Spleen (tissue), 11 donors: ENCODE results near the gene DYSF. TPM values are rescaled to one million over a fixed set of nuclear protein-coding genes. Genes with fewer than 3 reads are reported as not detected.

Source experiments
- DNase-seq: peaks from one replicate; pipeline ENCODE4 v3.0.0-alpha.2; 2020
- H3K27ac ChIP-seq, 8 donors: fragments of 200-600 bp; sonication (generic) in 7 of 8; 1 replicate in 4 of 8; 2 replicates in 4 of 8; pipeline versions ENCODE4 v1.5.0 to v1.8.0; 2016 to 2021; ENCODE audit warnings: inconsistent platforms in 4 of 8, mild to moderate bottlenecking in 4 of 8, moderate library complexity in 1 of 8
- H3K27me3 ChIP-seq, 7 donors: fragments of 200-600 bp; sonication (generic) in 6 of 7; replicated peaks in 1 of 7; 1 replicate in 4 of 7; 2 replicates in 3 of 7; pipeline versions ENCODE4 v1.5.0 to v1.8.0; 2016 to 2021; ENCODE audit warnings: inconsistent platforms in 3 of 7, mild to moderate bottlenecking in 1 of 7
- H3K36me3 ChIP-seq, 6 donors: fragments of 200-600 bp; sonication (generic) in 5 of 6; 1 replicate in 4 of 6; 2 replicates in 2 of 6; pipeline versions ENCODE4 v1.5.0 to v1.8.0; 2016 to 2021; ENCODE audit warnings: inconsistent platforms in 2 of 6
- H3K4me1 ChIP-seq, 6 donors: fragments of 200-600 bp; sonication (generic) in 5 of 6; 1 replicate in 3 of 6; 2 replicates in 3 of 6; pipeline versions ENCODE4 v1.5.0 to v1.8.0; 2016 to 2021; ENCODE audit warnings: inconsistent platforms in 3 of 6
- H3K4me3 ChIP-seq, 8 donors: fragments of 200-600 bp; sonication (generic) in 7 of 8; 1 replicate in 4 of 8; 2 replicates in 4 of 8; pipeline versions ENCODE4 v1.5.0 to v1.8.0; 2016 to 2021; ENCODE audit warnings: inconsistent platforms in 4 of 8, mild to moderate bottlenecking in 4 of 8, moderate library complexity in 2 of 8
- H3K9me3 ChIP-seq, 8 donors: fragments of 200-600 bp; sonication (generic) in 7 of 8; 1 replicate in 4 of 8; 2 replicates in 4 of 8; pipeline versions ENCODE4 v1.5.0 to v1.8.0; 2016 to 2021; ENCODE audit warnings: inconsistent platforms in 4 of 8
- CTCF ChIP-seq, 11 experiments: fragments of 200-600 bp in 7 of 11; fragments of 450-650 bp in 4 of 11; sonication (generic) in 4 of 11; IDR thresholded peaks in 8 of 11; conservative IDR thresholded peaks in 3 of 11; 1 replicate in 7 of 11; 2 replicates in 4 of 11; pipeline versions ENCODE4 v1.4.0 to v1.8.0; 2016 to 2021; ENCODE audit warnings: antibody characterized with exemption in 11 of 11, inconsistent platforms in 4 of 11, mild to moderate bottlenecking in 1 of 11
- POLR2A ChIP-seq, 3 donors: fragments of 450-650 bp; IDR thresholded peaks; one replicate each; pipeline ENCODE4 v1.5.1; 2017; ENCODE audit warnings: antibody characterized with exemption in 3 of 3, mild to moderate bottlenecking in 1 of 3
- POLR2AphosphoS5 ChIP-seq, 3 donors: sonication (generic); formaldehyde crosslinking; IDR thresholded peaks; one replicate each; pipeline ENCODE4 v1.5.1; 2017; ENCODE audit warnings: antibody characterized with exemption in 3 of 3
- WGBS, 5 donors: extraction: QIAGEN DNeasy Blood & Tissue Kit in 3 of 5; methylation state at CpG; one replicate each; pipeline versions ENCODE4 v1.1.5 to v1.1.7; 2013 to 2018; 5-methylcytosine and 5-hydroxymethylcytosine counted together
- intact Hi-C: fragments of 100-400 bp; cut with DNase I; formaldehyde crosslinking; loops from one replicate; pipeline ENCODE4 v1.15.0; 2023; ENCODE audit warnings: low total_unique reads
- polyA plus RNA-seq, 3 donors: library from polyadenylated mRNA; stranded (reverse); fragments of 200-250 nt; gene quantifications; one replicate each; pipeline ENCODE4 v1.2.1, GENCODE V29; 2013
- total RNA-seq, 7 donors: library from RNA; depleted of rRNA in 3 of 7; stranded (reverse); fragments of >200 nt in 3 of 7; fragmentation: NEBNext Ultra II Directional in 4 of 7; extraction: Animal tissue kit (Norgen Biotek cat#: 25700) in 4 of 7; gene quantifications; one replicate each; pipeline versions ENCODE4 v1.1.0 to v1.2.1, GENCODE V29; 2016 to 2021
- donor health status: healthy with polysubstance abuse.
- donor health status: DM: no; HTN: no; CAD: no; lungs with moderate emphysema.
- donor health status: DM: no; HTN: no; CAD: no.
- donor health status: Bipolar disorder and iron deficiency.
- donor health status: healthy.
- donor health status: DM: no; HTN: no; CAD: no.
- donor health status: DM: yes; HTN: yes; CAD: no.

Gene DYSF
- total and polyA plus RNA-seq, 10 donors, result 4.0 to 287 (median 124) TPM

GRCh38 chr2:71704131-71704561 lies 250.8 kb downstream of the DYSF start:
- Histone ChIP-seq H3K9me3 (no peaks in the 10 kb centered on the region), H3K4me3 (no peak overlapping the region), H3K4me1 (no peaks in the 10 kb centered on the region), H3K27me3 (peaks cover 0 to 22% (median 0%) of the 10 kb centered on the region in 7 donors), H3K36me3 (no peaks in the 10 kb centered on the region), H3K27ac (no peak overlapping the region)
- 74 to 85% (median 81%) methylated on average over 9 of the region's 9 CpGs for WGBS, 5 donors
- intact Hi-C loops, result no loop called here
- TF ChIP-seq POLR2A (IDR thresholded peaks at IDR 0.05), result no peak
- DNase-seq, result peak; percentile 64

- WGBS, 5 donors, result 58 to 77% (median 70%) methylated on average over 5 of the region's 5 CpGs
- intact Hi-C loops, result no loop called here
- no peaks in the 10 kb centered on the region for H3K4me1 ChIP-seq
- peak; percentile 54 for DNase-seq
- no peaks in the 10 kb centered on the region for H3K9me3 ChIP-seq
- H3K4me3 ChIP-seq, result no peak overlapping the region
- no peaks in the 10 kb centered on the region for H3K36me3 ChIP-seq
- TF ChIP-seq POLR2AphosphoS5 (IDR thresholded peaks at IDR 0.05) (no peak), POLR2A (IDR thresholded peaks at IDR 0.05) (no peak), CTCF (IDR thresholded peaks at IDR 0.05 in 8 of 11, conservative IDR thresholded peaks at IDR 0.05 in 3 of 11) (no peak)
- H3K27ac ChIP-seq, result no peak overlapping the region
- H3K27me3 ChIP-seq, result peaks cover 0 to 22% (median 0%) of the 10 kb centered on the region in 7 donors
Observed at GRCh38 chr2:71704688-71705087, 251.3 kb downstream of the DYSF start.

- no peaks in the 10 kb centered on the region for H3K4me1 ChIP-seq
- TF ChIP-seq POLR2A (IDR thresholded peaks at IDR 0.05), result no peak
- no peak for TF ChIP-seq POLR2AphosphoS5 (IDR thresholded peaks at IDR 0.05)
- TF ChIP-seq CTCF (IDR thresholded peaks at IDR 0.05 in 8 of 11, conservative IDR thresholded peaks at IDR 0.05 in 3 of 11), result no peak
- intact Hi-C loops, result no loop called here
- no peak overlapping the region for H3K27ac ChIP-seq
- H3K9me3 ChIP-seq, result no peaks in the 10 kb centered on the region
- DNase-seq, result peak; percentile 72
- H3K27me3 ChIP-seq, result peaks cover 0 to 22% (median 0%) of the 10 kb centered on the region in 7 donors
- 85 to 91% (median 89%) methylated on average over 17 to 19 of the region's 19 CpGs for WGBS, 5 donors
- H3K4me3 ChIP-seq, result no peak overlapping the region
- H3K36me3 ChIP-seq, result no peaks in the 10 kb centered on the region
Observed at GRCh38 chr2:71705171-71705960, 252.0 kb downstream of the DYSF start.

- intact Hi-C loops, result no loop called here
- H3K9me3 ChIP-seq, result no peaks in the 10 kb centered on the region
- no peaks in the 10 kb centered on the region for H3K36me3 ChIP-seq
- H3K4me3 ChIP-seq, result no peak overlapping the region
- TF ChIP-seq CTCF (IDR thresholded peaks at IDR 0.05 in 8 of 11, conservative IDR thresholded peaks at IDR 0.05 in 3 of 11) (no peak), POLR2A (IDR thresholded peaks at IDR 0.05) (no peak), POLR2AphosphoS5 (IDR thresholded peaks at IDR 0.05) (no peak)
- H3K27ac ChIP-seq, result no peak overlapping the region
- H3K4me1 ChIP-seq, result no peaks in the 10 kb centered on the region
- peaks cover 0 to 22% (median 0%) of the 10 kb centered on the region in 7 donors for H3K27me3 ChIP-seq
- WGBS, 5 donors, result 71 to 80% (median 77%) methylated on average over 4 of the region's 4 CpGs
- DNase-seq, result peak; percentile 53
Observed at GRCh38 chr2:71706121-71706520, 252.8 kb downstream of the DYSF start.
